GM20000 (cell line): ENCODE results near the gene MPP2.

Experiments
- DNase-seq: peaks from one replicate; pipeline ENCODE4 v3.0.0; 2012; ENCODE audit warnings: low spot score
- TF ChIP-seq, protein P1 (sequence below): IDR thresholded peaks from 2 replicates; pipeline ENCODE4 v1.5.1; 2012; ENCODE audit warnings: mild to moderate bottlenecking, control low read depth; ENCODE audit errors: extremely low read depth, missing control alignments

The MPP2 gene

DNA sequence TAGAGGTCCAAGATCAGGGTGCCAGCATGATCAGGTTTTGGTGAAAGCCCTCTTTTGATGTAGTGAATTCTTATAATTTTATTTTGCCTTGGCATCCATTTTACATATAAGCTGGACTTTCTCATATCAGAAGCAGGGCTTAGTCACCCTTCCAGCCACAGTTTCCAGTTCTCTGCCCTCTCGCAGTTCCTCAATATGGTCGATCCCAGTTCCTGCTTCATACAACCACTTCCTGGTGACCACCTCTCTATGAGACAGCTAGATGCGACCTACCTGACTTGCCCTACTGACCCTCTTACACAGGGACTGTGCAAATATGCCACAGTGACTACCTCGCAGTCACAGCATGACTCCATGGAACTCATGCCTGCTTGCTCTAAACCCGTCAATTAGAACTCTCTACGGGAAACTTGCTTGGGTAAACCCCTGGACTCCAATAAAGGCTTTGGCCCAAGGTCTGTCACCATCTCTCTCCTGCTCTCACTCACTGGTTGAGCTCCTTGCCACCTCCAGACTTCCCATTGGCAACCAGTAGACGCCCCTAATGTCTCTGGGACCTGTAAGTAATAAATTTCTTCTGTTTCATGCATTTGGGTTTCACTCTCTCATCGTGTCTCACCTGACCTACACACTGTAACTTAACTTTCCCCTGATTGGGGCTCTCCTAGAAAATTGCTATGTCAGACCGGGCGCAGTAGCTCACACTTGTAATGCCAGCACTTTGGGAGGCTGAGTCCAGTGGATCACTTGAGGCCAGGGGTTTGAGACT, 38.9 kb downstream of the MPP2 start:
- DNase-seq: no peak
- TF ChIP-seq, protein P1, sequence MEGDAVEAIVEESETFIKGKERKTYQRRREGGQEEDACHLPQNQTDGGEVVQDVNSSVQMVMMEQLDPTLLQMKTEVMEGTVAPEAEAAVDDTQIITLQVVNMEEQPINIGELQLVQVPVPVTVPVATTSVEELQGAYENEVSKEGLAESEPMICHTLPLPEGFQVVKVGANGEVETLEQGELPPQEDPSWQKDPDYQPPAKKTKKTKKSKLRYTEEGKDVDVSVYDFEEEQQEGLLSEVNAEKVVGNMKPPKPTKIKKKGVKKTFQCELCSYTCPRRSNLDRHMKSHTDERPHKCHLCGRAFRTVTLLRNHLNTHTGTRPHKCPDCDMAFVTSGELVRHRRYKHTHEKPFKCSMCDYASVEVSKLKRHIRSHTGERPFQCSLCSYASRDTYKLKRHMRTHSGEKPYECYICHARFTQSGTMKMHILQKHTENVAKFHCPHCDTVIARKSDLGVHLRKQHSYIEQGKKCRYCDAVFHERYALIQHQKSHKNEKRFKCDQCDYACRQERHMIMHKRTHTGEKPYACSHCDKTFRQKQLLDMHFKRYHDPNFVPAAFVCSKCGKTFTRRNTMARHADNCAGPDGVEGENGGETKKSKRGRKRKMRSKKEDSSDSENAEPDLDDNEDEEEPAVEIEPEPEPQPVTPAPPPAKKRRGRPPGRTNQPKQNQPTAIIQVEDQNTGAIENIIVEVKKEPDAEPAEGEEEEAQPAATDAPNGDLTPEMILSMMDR: no peak

DNA sequence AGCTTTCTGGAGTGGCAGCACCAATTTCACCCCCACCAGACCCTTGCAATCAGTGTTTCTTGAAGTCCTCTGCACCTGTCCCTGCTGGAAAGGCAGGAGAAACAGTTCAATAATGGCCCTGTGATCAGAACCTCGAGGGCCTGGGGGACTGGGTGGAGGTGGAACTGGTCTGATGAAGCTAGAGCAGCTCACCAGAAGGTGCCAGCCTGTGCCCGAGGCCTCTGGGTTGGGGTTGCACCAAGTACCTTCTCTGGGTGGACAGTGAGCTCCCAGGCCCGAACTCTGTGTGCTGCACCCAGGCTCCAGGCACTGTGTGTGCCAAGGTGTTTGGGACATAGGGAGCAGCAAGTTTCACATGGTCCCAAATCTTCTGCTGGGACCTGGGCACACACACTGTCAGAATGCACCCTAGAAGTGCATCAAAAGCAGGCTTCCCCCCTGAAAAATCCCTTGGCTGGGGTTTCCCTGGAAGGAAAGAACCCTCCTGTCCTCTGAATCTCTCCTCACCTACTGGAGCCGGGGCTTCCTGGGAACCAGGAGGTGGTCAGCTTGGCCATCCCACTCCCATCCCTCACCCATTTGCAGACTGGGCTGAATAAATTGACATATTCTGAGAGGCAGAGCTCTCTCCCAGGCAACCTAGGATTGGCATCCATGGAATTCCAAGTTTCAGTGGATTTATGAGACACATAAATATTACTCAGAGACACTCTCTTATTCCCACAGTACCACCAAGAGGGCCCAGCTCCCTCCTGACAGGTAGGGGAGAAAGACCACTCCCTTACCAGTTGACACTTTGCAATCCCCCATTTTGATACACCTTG, 43.0 kb downstream of the MPP2 start:
- DNase-seq: no peak
- TF ChIP-seq, protein P1: no peak

DNA sequence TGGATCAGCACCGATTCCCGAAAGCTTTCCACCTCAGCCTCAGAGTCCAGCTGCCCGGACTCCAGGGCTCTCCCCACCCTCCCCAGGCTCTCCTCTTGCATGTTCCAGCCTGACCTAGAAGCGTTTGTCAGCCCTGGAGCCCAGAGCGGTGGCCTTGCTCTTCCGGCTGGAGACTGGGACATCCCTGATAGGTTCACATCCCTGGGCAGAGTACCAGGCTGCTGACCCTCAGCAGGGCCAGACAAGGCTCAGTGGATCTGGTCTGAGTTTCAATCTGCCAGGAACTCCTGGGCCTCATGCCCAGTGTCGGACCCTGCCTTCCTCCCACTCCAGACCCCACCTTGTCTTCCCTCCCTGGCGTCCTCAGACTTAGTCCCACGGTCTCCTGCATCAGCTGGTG, 45.4 kb downstream of the MPP2 start:
- DNase-seq: no peak
- TF ChIP-seq, protein P1: no peak

DNA sequence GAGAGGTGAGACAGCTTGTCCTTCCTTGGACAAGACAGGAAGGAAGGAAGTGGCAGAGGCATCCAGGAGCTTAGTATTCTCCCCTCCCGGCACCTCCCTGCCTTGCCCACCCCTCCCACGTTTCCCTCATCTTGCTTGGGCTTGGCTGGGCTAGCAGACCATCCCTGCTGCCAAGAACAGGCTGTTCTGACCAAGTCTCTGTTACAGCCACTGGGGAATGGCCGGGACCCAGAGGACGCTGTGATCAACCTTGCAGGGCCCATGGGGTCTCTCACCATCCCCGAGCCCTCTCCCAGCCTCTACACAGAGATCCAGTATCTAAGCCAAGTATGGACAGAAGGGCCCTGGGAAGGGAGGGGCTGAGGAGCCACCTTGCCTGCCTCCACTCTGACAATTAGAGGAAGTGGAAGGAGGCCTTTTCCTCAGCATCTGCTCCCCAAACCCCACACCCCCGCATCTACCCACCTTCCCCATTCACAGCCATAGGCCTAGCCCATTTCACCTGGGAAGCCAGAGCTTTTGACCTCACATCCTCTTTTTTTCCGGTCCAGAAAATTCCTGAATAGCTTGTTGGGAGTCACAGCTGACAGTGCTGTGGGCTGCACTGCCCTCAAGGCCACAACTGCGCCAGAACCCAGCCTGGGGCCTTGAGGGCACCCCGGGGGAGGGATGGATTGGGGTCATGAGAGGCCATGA, 46.3 kb downstream of the MPP2 start:
- TF ChIP-seq, protein P1: no peak
- no peak for DNase-seq

DNA sequence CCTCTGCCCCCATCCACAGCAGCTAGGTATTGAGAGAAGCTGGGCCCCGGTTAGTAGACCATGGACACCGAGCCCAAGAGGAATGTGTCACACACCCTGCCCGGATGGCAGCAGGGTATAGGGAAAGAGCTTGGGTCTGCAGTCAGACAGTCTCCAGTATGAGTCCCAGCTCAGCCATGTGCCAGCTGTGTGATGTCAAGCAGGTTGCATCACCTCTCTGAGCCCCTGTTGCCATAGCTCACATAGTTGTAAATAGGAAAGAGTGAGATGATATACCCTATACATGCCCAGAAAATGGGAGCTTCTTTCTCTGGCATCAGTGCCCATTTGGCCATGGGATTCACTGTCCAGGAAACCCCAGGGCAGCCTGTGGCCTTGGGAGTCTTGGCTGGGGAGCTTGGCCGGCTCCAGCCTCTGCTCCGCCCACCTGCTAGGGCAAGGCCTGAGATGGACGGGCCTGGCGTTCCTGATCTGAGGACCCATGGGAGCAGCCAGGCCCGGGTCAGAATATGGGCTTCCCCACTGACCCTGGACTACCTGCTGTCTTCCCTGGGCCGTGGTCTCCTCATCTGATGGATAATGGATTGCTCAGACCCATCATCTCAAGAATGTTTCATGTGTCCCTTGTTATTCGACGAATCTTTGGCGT, 47.1 kb downstream of the MPP2 start:
- TF ChIP-seq, protein P1: no peak
- no peak for DNase-seq

DNA sequence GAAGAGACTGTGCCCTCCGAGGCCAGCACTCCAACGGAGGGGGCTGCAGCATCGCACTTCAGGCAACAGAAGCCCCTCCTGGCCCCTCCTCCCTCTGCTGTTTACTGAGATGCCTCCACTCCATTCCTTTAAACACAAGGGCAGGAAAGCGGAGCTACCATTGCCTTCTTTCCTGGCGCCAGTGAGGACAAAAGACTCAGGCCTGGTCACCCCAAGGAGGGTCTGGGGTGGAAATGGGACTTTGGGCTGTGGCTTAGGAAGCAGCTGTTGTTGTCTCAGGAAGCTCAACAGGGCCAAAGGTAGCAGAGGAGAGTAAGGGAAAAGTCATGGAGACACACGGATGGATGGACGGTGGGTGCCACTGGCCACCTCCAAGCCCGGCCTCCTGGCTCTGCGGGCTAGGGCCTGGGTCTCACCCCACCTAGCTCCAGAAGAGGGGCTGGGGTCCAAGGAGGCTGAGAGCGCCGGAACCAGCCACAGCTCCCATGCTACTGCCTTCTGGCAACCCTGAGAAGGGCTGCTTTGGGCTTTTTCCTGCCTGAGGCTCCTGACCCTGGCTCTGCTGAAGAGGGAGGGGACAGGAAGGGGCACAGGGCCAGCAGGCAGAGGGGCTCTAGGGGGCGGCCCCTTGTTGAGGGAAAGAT, 49.3 kb downstream of the MPP2 start:
- TF ChIP-seq, protein P1: no peak
- DNase-seq: no peak
